GM21786 (cell line): ENCODE data around the gene AQP3.
A peak's percentile ranks its signal among the peaks of the same experiment; 100 is the strongest.
"Not testable (repeated sequence)": the region's sequence is repeated elsewhere in the genome, so short reads cannot be mapped to it uniquely, and the experiment has no call there.

Experiments used
- ATAC-seq: cut with Tn5 transposase; IDR thresholded peaks from one replicate; pipeline ENCODE4 v1.9.1; 2021; ENCODE audit not compliant: unreplicated experiment

The AQP3 gene

DNA sequence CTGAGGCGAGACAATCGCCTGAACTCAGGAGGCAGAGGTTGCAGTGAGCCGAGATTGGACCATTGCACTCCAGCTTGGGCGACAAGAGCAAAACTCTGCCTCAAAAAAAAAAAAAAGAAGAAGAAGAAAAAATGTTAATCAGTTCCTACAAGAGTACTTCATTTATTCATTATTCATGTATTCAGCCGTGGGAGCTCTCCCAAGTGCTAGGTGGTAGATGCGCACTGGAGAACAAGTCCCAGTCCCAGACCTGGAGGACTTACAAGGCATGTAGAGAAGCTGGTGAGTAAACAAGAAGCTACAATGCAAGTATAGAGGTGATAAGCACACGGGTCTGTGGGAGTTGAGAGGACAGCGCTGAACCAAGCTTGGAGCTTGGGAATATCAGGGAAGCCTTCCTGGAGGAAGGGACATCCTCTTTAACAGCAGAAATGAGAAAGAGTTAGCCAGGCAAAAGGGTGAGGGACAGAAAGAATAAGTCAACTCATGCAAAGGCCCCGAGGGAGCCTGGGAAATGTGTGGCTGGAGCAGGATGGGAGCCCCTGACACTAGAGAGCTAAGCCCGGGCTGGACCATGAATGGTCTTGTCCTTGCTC, 27.6 kb downstream of the AQP3 start:
- no peak for ATAC-seq

DNA sequence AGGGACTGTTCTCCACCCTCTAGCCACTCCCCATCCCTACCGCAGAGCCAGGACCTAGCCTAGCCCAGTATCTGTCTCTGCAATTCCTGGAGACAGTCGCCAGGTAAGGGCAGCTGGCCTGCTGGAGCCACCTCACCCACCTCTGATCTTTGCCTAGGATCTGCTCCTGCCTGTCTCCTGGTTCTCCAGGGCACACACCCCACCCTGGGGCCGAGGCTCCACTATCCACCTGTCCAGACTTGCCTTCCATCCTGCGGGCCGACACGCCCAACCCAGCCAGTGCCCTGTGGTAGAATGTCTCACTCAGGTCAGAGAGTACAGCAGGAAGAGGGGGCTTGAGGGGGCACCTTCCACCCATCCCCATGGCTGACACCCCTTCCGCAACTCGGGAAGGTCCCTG, 29.3 kb downstream of the AQP3 start:
- no peak for ATAC-seq

DNA sequence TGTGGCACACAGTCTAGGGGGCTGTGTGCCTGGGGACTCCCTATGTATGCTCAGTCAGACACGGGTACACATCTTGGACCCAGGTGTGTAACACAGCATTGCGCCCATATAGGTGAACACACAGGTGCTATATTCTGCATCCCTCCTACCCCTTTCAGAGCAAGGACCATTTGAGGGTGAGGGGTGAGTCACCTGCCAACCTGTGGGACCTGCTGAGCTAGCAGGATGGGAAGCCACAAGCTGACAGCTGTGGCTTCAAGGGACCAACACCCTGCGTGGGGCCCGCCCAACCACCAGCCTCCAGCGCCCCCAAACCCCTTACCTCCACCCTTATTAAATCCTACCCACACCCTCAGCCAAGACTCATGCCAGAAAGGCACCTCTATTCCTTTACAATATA, 30.4 kb downstream of the AQP3 start:
- ATAC-seq = no peak

DNA sequence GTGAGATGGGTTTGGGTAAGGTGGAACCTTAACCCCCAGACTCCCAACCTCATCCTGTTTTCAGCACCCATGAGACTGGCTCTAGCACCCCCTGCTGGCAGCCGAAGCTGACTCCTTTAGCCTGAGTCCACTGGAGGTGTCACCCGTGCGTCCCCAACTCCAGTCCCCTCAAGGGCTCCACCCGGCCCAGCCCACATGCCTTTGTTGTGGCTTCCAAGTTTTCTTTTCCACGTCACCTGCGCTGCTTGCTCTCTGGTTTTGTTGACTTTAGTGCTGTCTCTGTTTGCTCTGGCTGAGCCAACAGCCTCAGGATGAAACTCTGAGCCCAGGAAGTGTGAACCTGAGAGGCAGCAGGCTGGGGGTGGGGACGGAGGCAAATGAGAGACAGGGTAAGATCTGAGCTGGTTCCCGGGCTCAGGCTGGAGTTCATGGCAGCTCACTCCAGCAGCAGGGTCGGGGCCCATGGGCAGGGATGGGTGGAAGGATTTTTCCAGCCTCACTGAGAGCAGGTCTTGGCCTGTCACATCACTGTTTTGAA, 31.8 kb downstream of the AQP3 start:
- ATAC-seq = peak; percentile 55

DNA sequence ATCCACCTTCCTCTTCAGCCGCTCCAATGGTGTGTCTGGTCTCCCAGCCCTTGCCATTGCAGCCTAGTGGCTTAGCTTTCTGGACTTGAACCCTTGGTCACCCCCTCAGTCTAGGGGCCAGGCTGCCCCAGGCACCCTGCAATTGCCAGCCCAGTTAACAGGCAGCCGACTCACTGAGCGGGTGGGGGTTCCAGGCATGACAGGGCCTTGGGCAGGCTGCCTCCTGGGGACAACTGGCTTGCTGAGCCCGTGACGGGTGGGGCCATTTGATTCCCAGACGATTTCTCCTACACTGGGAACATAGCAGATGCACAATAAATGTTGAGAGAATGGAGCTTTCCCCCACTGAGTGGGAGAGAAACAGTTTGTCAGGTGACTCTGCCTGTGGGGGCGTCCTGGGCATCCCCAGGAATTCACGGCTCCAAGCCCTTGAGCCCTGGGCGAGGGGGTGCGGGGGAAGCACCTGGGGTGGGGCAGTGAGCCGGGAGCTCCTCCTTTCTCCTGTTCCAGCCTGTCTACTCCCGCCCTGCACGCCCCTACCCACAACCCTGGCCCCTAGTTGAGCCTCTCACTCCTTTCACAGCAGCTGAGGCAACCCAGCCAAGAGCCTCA, 32.4 kb downstream of the AQP3 start:
- no peak for ATAC-seq

DNA sequence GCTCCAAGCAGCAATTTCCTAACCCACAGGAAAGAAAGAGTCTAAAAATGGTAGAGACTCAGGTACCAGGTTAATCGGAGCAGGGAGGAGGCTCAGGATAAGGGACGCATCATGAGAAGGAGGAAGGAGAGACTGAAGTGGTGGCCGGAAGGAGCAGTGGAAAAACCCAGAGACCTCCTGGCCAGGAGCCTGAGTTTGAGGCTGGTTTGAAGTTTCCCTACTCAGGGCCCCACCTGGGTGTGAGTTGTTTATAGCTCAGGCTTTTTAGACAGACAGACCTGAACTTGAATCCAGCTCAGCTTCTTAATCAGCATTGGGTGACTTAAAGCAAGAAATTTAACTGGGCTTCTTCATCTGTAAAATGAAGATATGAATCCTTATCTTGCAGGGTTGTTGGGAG, 33.1 kb downstream of the AQP3 start:
- no peak for ATAC-seq

DNA sequence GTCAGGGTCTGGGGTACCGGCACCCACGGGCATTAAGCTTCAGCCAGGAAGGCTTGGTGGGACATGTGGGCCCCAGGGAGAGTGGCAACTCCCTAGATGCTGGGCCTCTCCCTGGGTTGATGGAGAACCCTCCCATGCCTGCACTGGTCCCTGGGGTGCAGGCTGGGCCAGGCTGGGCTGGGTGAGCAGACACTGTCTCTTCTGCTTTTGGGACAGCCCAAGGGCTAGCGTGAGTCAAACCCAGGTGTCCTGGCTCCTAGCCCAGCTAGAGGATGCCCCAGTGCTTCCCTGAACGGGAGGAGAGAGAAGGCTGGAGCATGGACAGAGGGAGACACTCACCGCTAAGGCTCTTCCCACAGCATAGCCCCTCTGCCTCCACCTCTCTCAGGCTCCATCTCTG, 39.3 kb downstream of the AQP3 start:
- ATAC-seq = no peak

DNA sequence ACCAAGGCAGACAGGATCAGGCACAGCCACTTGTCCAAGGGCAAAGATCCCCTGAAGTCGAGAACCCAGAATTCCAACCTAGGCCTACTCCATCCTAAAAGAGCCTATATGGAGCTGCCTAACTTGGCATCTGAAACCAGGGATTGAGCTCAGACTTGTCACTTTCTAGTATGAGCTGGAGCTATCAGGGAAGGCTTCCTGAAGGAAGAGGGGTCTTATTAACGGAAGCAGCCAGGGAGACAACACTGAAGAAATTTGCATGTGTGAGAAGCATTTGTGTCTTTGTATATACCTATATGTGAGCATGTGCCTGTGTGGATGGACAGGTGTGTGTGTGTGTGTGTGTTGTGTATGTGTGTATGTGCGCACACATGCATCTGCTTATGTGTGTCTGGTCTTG, 40.3 kb downstream of the AQP3 start:
- ATAC-seq = no peak

DNA sequence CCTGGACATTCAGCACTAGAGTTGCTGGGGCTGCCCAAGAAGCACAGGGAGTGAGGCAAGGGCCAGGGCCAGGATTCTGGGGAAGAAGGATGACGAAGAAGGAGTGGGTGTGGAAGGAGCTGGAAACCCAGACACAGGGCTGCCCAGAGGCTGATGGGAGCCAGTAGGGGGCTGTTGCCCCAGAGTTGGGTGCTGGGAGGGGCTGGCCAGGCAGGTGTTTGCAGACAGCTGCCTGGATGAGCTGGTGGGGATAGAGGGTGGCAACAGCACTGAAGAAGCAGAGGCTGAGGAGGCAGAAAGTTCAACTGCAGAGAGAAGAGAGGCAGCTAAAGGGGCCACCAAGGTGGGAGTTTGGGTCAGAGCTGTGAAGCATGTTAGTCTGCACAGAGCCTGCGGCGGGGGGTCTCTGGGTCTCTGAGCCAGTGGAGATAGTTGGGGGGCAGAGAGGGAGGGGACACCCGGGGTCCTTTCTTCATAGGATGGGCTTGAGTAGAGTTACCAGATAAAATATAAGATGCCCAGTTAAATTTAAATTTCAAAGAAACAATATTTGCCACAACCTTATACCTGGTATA, 42.5 kb downstream of the AQP3 start:
- no peak for ATAC-seq

DNA sequence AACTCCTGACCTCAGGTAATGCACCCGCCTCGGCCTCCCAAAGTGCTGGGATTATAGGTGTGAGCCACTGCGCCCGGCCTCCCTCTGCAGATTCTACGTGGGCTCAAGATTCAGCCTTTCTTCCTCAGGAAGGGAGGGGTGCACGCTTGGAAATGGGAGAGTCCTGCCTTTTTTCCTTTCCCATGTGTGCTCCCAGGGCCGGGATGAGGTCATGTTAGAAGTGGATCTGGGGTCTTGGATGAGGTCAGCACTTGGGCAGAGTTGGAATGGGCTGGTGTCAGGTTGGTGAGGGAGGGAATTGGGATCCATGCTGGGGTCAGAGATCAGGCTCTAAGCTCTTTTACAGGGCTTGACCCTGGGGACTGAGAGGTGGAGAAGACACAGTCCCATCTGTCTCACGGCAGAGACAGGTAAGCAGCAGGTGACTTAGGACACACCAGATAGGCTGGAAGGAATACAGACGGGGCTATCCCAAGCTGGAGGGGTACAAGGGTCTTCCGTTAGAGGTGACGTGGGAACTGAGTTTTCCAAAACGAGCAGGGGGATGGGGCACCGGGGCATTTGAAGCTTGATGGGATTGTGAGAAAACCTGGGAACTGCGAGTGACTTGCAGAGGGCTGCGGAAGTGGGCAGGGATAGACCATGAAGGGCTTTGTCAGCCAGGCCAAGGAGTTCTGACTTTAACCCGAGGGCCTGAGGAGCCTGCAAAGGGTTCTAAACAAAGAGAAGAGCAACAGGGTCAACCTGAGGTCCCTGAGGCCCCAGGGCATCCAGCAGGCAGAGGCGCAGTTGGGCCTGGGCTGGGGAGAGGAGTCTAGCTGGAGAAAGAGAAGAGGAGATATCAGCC, 43.2 kb downstream of the AQP3 start:
- no peak for ATAC-seq

DNA sequence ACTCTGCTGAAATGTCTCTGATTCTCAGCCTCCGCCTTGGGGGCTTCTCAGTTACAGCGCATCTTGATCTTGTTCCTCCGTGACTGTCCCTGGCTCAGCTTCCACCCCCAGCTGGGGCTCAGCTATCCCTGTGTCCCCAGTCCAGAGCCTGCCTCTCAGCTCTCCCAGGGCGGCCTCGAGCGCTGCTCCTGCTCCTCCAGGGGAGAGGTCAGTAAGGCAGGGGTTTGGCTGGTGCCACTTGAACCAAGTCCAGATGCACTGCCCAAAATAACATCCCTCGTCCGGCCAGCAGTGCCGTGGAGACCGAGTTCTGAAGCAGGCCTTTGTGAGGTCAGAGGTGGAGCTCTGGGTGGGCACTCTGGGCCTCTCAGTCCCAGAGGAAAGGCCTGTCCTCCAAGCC, 45.0 kb downstream of the AQP3 start, which contains the start of gene AQP7:
AQP7 (minus strand) TSS at position 198 of the 400 bp plus-strand sequence. CDS start 1,306 bp downstream, outside the sequence.
- ATAC-seq = not testable (repeated sequence)

DNA sequence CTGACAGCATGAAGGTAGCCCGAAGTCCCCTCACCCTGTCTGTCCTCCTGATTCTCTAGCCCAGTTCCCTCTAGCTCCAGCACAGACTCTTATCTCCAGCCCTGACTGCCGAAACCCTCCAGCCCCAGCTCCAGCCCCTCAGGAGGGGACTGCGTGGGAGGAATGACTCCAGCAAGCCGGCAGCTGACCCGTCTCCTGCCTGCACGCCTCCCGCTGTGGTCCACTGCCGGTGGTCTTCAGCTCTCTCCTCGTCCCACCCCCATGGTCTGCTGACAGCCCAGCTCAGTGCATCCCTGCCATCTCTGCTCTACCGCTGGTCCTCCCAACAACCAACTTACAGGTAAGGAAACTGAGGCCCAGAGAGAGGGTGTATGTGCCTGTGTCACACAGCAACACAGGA, 45.6 kb downstream of the AQP3 start:
- ATAC-seq = not testable (repeated sequence)

DNA sequence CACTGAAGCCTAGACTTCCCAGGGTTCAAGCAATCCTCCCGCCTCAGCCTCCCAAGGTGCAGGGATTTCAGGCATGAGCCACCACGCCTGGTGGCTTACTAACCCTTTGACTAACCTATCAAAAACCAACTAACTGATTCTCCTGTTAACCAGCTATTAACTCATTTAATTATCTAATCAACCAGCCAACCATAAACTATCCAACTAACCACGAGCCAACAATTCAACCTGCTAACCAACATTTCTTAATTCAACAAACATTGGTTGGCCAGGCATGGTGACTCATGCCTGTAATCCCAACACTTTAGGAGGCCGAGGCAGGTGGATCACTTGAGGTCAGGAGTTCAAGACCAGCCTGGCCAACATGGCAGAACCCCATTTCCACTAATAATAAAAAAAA, 48.3 kb downstream of the AQP3 start:
- not testable (repeated sequence) for ATAC-seq

DNA sequence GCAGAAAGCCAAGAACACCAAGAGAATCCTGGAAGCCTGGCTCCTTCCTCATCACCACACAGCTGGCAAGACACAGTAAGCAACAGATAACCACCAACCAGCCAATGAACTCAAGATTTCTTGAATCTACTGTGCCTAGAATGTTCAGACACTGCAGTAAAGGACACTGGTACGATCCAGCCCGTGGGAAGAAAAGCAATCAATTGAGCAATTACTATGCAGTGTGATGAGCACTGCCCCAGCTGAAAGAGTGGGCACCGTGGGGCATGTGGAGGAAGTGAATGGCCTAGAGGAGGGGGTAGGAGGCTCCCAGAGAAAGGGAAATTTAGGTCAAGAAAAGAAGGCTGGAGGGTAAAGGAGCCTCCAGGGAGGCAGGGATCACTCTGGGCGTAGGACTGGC, 49.6 kb downstream of the AQP3 start:
- ATAC-seq = not testable (repeated sequence)

DNA sequence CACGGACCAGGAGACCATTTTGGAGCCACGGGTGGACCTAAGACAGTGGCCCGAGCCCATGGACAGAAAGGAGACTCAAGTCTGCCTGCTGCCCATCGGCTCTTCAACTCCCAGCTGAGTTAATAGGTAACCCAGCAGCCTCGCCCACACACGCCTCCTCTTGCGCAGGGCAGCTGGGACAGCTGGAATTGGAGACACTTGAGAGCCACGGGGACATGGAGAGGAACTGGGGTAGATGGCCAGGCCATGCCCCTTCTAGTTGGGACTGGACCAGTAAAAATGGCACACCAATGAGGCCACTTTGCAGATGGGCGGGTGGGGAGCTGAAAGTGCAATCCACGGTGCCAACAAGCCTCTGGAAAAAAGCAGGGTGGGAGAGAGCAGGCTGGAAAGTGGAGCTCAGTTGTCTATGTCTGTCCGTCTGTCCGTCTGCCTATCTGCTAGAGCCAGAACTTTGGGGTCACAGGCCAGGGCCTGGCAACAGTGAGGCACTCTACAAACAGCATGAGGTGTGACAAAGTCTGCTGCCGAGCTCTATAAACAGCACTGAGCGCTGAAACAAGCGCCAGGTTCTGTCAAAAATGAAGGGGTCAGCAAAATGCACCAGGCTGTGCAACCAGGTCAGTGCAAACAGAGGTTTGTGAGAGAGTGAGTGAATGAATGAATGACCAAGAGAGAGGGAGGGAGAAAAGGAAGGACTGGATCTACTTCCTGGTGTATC, 52.1 kb downstream of the AQP3 start:
- ATAC-seq = not testable (repeated sequence)

DNA sequence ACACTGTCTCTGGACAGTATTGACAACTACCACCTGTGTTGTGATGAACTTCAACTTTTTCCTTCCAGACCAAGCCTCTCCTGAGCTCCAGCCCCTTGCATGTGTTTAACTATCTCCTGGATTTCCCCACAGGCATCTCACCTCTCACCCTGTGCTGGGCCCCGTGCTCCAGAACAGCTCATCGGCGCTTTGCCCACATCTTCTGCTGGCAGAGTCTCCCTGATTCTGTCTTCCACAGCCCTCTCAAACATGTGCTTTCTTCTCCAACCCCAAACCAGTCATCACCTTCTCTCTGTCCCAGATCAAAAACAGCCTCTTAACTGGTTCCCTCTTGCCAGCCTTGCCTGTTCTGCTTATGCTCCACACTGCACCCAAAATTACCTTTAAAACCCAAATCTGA, 53.4 kb downstream of the AQP3 start:
- not testable (repeated sequence) for ATAC-seq

DNA sequence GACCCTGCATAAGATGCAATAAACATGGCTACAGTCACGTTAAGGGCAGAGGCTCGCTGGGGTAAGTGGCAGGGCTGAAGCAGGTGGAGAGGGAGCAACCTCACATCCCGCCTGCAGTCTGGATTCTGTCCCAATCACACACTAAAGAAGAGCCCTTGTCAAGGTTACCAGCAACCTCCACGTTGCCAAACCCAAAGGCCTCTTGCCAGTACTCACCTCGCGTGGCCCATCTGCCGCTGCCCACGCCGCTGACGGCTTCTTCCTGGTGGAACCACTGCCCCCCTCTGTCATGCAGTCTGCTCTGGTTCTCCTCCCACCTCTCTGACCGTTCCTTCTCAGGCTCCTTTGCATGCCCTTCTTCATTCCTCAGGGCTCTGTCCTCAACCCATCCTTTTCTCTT, 53.8 kb downstream of the AQP3 start:
- ATAC-seq = no peak

DNA sequence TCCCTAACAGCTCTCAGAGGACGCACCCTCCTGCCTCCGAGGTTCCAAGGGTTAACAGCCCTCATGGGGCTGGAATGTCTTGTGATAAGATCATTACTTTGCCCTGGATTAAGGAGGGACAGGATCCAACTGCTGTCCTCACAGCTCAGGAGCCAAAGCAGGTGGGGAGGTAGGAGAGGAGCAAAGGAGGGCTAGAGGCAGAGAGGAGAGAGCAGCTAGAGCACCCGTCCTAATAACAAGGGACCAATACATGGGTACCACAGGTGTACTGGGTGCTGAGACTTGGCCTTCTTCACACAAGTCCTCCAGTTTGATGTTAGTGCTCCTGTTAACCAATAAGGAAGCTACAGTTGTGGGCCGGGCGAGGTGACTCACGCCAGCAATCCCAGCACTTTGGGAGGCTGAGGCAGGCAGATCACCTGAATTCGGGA, 54.8 kb downstream of the AQP3 start:
- ATAC-seq = not testable (repeated sequence)
